ENCODE results near the gene PHACTR1. TPM values are rescaled to one million over a fixed set of nuclear protein-coding genes. Genes with fewer than 3 reads are reported as not detected.

The PHACTR1 gene
- polyA plus RNA-seq, 1 experiment, result not detected

GRCh38 chr6:13103169-13103568 lies 386.6 kb downstream of the PHACTR1 start:
- H3K27ac ChIP-seq (ENCODE audit: low read depth, low read length), result no peak overlapping the region
- ChIA-PET CTCF (no interaction called here), POLR2A (no interaction called here)
- no peak for DNase-seq (ENCODE audit: low read depth, low spot score)
- no peak overlapping the region for H3K4me3 ChIP-seq (ENCODE audit: low read depth, low read length)
- H3K9me3 ChIP-seq (ENCODE audit: control insufficient read depth, insufficient read depth, low read length), result no peaks in the 10 kb centered on the region
- no peak for TF ChIP-seq CTCF (IDR thresholded peaks at IDR 0.05; ENCODE audit: low read depth, low read length)
- no peaks in the 10 kb centered on the region for H3K27me3 ChIP-seq (ENCODE audit: control insufficient read depth, insufficient read depth, low read length)

- ChIA-PET POLR2A (no interaction called here), CTCF (no interaction called here)
- Histone ChIP-seq H3K27ac (ENCODE audit: low read depth, low read length) (no peak overlapping the region), H3K27me3 (ENCODE audit: control insufficient read depth, insufficient read depth, low read length) (no peaks in the 10 kb centered on the region), H3K9me3 (ENCODE audit: control insufficient read depth, insufficient read depth, low read length) (no peaks in the 10 kb centered on the region), H3K4me3 (ENCODE audit: low read depth, low read length) (no peak overlapping the region)
- no peak for DNase-seq (ENCODE audit: low read depth, low spot score)
- no peak for TF ChIP-seq CTCF (IDR thresholded peaks at IDR 0.05; ENCODE audit: low read depth, low read length)
Observed at GRCh38 chr6:13105139-13105538, 388.6 kb downstream of the PHACTR1 start.

GRCh38 chr6:13112921-13113320 lies 396.4 kb downstream of the PHACTR1 start:
- Histone ChIP-seq H3K9me3 (ENCODE audit: control insufficient read depth, insufficient read depth, low read length) (no peaks in the 10 kb centered on the region), H3K27ac (ENCODE audit: low read depth, low read length) (no peak overlapping the region), H3K27me3 (ENCODE audit: control insufficient read depth, insufficient read depth, low read length) (no peaks in the 10 kb centered on the region), H3K4me3 (ENCODE audit: low read depth, low read length) (no peak overlapping the region)
- no peak for DNase-seq (ENCODE audit: low read depth, low spot score)
- CTCF ChIA-PET, result no interaction called here
- POLR2A ChIA-PET, result no interaction called here
- no peak for TF ChIP-seq CTCF (IDR thresholded peaks at IDR 0.05; ENCODE audit: low read depth, low read length)

- ChIA-PET POLR2A (no interaction called here), CTCF (no interaction called here)
- Histone ChIP-seq H3K27ac (ENCODE audit: low read depth, low read length) (no peak overlapping the region), H3K4me3 (ENCODE audit: low read depth, low read length) (no peak overlapping the region), H3K9me3 (ENCODE audit: control insufficient read depth, insufficient read depth, low read length) (no peaks in the 10 kb centered on the region), H3K27me3 (ENCODE audit: control insufficient read depth, insufficient read depth, low read length) (no peaks in the 10 kb centered on the region)
- no peak for DNase-seq (ENCODE audit: low read depth, low spot score)
- TF ChIP-seq CTCF (IDR thresholded peaks at IDR 0.05; ENCODE audit: low read depth, low read length), result no peak
Observed at GRCh38 chr6:13113376-13113775, 396.8 kb downstream of the PHACTR1 start.

- CTCF ChIA-PET, result no interaction called here
- H3K27ac ChIP-seq (ENCODE audit: low read depth, low read length), result no peak overlapping the region
- no peak for TF ChIP-seq CTCF (IDR thresholded peaks at IDR 0.05; ENCODE audit: low read depth, low read length)
Observed at GRCh38 chr6:13113981-13114593, 397.5 kb downstream of the PHACTR1 start.

More at GRCh38 chr6:13113981-13114593, 397.5 kb downstream of the PHACTR1 start:
- no peak for DNase-seq (ENCODE audit: low read depth, low spot score)
- no peaks in the 10 kb centered on the region for H3K27me3 ChIP-seq (ENCODE audit: control insufficient read depth, insufficient read depth, low read length)
- POLR2A ChIA-PET, result no interaction called here
- H3K9me3 ChIP-seq (ENCODE audit: control insufficient read depth, insufficient read depth, low read length), result no peaks in the 10 kb centered on the region
- H3K4me3 ChIP-seq (ENCODE audit: low read depth, low read length), result no peak overlapping the region
